SW 1271 (cell line): ENCODE results near the gene NDUFV2.

ENCODE experiments used
- DNase-seq, 2 experiments: peaks; one replicate each; lab custom pipeline; 2025; lab: John Stamatoyannopoulos, UW

The NDUFV2 gene

DNA sequence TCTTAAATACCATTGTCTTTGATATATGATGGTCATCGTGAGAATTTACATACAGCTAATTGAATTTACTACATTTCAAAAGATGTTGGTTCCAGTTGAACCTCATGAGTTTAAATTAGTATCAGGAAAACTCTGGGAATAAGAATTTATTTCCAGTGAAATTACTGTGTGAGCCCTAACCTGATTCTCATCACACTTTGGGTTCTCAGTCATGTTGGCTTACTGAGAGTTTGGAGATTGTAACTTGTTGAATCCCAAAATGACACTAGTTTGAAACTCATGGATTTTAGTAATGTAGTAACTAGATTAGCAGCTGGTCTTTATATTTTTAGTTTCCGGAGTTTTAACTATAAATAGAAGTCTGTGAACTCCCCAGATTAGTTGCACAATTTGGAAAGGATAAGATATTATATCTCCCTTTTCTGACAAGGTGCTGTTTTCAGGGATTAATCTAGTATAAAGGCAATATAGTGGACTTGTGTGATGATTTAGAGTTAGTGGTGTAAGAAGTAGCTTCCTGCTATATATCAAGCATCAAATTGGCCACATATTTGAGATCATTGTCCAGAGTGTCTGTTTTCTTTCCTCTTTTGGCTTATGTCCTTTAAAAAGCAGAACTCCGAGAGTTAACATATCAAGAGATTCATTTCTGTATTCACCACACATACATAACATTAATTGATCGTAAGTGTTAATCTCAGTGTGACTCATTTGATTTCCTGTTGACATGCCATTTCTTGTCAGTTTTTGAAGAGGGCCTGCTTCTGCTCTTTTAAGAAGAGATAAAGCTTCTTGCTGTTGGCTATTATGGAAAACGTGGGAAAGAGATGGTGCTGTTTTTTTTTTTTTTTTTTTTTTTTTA is 15.7 kb downstream of the NDUFV2 start:
- peak in 1 of 2 experiments; percentile 43 for DNase-seq

DNA sequence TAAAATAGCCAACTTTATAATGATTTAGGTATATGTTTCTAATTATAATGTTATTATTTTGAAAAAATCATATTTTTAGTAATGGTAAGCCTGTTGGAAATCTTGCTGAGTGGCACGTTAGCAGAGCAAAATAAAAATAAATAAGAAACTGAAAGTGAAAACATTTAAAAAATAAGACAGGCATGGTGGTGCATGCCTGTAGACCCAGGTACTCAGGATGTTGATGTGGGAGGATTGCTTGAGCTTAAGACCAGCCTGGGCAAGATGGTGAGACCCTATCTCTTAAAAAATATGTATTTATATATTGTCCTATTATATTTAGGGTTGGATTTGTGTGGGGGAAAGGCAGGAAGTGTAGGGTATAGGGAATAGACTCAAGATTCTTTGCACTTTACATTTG is 18.3 kb downstream of the NDUFV2 start:
- no peak for DNase-seq

DNA sequence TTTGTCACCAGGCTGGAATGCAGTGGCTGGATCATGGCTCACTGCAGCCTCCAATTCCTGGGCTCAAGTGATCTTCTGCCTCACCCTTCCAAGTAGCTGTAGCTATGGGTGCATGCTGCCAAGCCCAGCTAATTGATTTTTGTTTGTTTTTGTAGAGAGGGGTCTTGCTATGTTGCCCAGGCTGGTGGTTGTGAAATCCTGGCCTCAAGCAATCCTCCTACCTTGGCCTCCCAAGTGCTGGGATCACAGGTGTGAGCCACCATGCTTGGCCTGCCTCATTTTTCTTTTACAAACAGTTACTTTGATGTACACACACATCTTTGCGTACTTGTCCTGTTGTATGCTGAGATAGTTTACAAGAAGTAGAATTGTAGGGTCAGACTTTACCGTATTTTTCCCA is 21.0 kb downstream of the NDUFV2 start:
- no peak for DNase-seq

GRCh38 chr18:9124824-9125223 is 22.3 kb downstream of the NDUFV2 start:
- DNase-seq = no peak

DNA sequence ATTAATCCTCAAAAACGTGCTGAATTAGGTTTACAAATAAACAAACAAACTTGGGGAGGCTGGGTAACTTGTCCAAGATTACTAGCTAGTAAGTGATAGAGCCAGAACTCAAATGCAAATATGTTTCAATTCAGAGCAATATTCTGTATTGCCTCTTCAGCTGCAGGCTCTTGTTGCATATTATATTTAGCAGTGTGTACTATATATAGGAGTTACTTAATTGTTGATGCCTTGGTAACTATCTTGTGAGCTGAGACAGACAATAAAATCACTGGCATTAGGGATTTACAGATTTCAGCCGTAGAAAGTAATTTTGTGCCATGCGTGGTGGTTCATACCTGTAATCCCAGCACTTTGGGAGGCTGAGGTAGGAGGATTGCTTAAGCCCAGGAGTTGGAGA is 23.8 kb downstream of the NDUFV2 start:
- DNase-seq = no peak

- no peak for DNase-seq
Observed at GRCh38 chr18:9130195-9130594, 27.7 kb downstream of the NDUFV2 start.

GRCh38 chr18:9130806-9131205 is 28.3 kb downstream of the NDUFV2 start:
- DNase-seq = no peak

DNA sequence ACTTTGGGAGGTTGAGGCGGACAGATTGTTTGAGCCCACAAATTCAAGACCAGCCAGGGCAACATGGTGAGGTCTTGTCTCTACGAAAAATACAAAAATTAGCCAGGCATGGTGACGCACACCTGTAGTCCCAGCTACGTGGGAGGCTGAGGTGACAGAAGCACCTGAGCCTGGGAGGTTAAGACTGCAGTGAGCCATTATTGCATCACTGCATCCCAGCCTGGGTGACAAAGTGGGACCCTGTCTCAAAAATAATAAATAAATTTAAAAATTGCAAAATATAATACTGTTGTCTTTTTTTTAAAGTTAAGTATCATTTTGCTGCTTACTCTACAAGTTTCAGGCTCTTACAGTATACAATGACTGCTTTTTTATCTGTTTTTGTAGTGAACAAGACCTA is 30.1 kb downstream of the NDUFV2 start:
- DNase-seq = no peak

DNA sequence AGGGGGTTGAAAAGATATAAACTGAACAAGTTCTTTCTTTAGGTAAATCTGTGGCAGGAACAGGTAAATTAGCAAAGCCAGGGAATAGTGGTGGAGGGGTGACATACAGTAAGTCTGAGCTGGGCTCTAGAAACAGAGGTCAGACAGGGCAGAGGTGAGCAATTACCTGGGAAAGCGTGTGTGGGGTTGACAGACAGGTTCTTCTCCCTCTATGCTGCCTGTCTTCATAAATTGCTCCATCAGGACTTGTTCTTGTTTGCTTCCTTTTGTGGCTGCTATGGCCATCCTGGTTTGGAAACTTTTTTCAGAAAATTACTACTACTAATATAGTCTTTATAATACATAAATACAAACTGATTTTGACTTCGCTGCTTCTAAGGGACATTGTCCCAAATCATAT is 30.7 kb downstream of the NDUFV2 start:
- no peak for DNase-seq

DNA sequence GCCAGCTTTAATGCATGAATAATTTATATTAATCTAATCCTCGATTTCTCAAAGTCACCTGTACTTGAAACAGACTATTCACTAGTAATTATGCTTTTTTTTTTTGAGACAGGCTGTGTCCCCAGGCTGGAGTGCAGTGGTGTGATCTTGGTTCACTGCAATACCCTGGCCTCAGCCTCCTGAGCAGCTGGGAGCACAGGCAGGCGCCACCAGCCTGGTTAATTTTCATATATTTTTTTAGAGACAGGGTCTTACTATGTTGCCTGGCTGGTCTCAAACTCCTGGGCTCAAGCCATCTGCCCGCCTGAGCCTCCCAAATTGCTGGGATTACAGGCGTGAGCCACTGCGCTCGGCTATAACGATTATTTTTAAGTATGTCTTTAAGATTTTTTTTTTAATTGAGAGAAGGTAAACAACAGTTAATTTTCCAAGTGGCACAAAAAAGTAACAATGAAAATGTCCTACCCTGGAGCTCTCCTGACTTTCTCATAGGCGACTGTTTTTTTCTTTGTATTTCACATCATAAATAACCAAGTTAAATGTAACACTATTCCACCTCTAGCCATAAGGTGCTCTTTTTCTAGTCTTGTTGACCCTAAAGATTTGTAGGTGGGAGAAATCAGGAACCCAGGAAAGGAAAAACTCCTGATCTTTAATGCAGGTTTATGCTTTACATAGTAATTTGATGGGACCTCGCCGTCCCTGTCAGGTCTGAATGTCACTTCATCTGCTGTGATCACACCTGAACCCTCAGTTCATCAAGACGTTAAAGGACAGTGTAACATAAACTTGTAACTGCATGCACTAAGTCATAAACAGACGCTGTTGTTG is 32.8 kb downstream of the NDUFV2 start:
- no peak for DNase-seq

- DNase-seq = peak in 1 of 2 experiments; percentile 32
Observed at GRCh38 chr18:9135912-9136314, 33.4 kb downstream of the NDUFV2 start.

DNA sequence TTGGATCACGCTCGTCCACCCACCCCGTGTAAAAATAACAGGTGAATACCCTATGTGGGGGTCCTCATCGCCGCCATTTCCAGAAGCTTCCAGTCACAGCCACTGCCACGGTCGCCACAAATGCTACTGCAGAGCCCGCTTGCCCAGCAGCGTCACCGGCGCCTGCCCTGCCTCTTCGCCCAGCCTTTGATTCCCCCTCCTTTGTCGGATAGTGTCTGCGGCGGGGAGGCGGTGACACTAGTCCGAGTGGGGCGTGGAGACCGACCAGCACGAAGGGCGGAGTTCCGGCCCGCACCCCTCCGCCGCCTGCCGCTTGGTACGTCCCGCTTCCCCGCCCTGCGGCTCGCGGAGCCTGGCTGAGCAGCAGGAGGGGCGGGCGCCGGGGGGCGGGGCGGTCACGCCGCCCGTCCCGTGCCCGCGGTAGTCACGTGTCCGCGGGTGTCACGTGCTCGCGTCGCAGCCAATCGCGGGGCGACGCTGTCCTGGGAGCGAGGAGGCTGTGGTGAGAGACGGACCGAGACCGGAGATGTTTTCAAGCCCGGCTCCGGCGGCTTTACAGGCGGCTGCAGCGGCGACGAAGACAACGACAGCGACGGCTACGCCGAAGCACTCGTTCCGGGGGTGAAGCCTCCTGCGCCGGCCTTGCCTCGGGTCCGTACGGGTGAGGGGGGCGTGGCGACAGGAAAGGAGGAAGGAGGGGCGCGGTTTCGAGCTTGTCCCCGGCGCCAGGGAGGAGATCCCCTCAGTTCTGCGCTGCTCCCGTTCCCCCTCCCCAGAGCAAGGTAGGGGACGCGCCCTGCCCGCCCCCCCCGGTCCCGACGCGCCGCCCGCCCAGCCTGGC is 34.0 kb downstream of the NDUFV2 start, which contains the start of gene ANKRD12:
Gene ANKRD12, plus strand, starts transcription at position 467 of the 841 bp plus-strand sequence. CDS start 45,652 bp downstream, outside the sequence.
- DNase-seq = peak; percentile 71 to 88

GRCh38 chr18:9137168-9138066 is 34.9 kb downstream of the NDUFV2 start:
- peak in 1 of 2 experiments; percentile 31 for DNase-seq

- no peak for DNase-seq
Observed at GRCh38 chr18:9139400-9140039, 37.0 kb downstream of the NDUFV2 start.

DNA sequence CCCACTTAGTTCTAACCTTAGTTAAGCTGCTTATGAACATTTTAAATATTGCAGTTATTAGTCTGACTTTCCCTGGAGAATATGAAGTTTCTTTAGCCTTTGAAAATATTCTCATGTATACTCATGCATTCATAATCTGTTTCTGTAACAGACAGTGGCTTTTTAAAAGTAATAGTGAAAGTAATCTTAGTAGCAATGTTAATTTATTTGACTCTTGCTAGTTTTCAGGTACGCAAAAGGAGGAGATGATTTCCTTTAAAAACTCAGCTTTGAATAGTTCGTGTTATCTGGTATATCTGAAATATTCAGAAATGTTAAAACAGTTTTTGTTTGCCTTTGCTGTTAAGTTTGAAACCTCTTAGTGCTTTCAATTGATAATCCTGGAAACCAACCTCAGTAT is 37.9 kb downstream of the NDUFV2 start:
- DNase-seq = no peak

DNA sequence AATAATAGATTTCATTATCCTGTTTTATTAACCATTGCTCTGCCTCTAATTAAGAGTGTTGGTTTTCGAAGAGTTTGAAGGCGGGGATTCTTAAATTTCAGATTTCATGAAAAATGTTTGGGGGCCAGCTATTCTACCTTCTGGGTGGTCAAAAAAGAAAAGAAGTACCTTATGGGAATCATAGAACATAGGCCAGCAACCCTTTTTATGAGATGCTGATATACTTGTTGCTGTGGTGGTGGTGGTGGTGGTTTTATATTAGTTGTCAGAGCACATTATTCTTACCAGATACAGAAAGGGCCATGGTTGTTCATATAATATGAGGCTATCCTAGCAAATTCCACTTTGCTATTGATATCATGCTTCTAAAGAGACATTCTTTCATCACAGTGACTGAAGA is 38.5 kb downstream of the NDUFV2 start:
- DNase-seq = no peak

DNA sequence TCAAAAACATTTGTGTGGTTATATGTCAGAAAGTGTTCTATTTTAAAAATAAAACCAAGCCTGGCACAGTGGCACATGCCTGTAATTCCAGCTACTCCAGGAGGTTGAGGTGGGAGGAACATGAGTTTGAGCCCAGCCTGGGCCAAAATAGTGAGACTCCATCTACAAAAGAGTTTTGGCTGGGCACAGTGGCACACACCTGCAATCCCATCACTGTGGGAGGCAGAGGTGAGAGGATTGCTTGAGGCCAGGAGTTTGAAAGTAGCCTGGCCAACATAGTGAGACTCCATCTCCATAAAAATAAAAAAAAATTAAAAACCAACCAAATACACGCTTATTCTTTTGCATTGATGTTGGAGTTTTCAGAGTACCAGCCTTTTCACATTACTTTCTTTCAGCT is 43.7 kb downstream of the NDUFV2 start:
- no peak for DNase-seq

DNA sequence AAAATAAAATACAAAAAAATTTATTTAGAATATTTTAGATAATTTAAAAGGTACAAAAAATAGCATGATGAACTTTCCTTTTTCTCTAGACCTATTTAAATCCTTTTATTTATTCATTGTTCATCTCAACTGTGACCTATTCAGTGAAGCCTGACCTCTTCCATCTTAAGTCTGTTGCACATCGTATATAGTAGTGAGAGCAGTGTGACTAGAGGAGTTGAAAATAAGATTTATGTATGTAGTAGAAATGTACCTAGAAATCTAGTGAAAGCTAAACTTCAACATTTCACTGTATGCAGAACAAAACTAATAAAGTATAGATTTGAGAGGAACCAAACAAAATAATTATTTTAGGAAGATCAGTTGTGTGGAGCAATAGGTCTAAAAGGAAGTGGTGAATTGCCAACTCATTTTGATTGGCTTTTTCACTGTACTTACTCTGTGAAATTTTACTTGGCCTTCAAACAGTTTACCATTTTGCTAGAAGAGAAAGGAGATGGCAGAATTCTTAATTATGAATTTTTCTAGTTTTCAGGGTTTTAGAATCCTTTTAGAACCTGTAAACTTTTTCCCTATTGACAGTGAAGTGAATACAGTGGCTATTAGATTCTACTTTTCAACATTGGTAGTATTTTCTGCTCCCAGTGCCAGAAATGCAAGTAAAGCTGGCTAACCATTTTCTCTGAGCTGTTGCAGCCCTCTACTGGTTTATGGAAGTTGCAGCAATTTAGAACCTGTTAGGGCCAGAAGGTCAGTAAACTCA is 45.1 kb downstream of the NDUFV2 start:
- peak; percentile 19 to 56 for DNase-seq

GRCh38 chr18:9148203-9148552 is 45.7 kb downstream of the NDUFV2 start:
- no peak for DNase-seq

DNA sequence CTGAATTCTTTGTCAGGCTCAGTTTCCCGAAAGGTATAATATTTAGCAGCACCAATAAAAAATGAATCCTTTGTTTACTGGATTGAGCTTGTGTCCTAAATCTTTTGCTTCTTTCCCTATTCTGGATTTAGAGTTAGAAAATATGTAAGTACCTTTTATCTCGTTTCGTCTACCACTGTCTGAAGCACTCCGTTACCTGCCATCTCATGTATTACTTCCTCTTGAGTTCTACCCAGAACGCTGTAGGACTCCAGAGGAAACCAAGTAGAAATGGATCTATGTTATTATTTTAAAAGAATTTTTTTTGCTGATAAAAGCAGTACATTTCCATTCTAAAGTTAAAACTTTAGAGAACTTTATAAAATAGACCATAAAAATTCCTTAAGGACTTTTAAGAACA is 47.6 kb downstream of the NDUFV2 start:
- DNase-seq = no peak
